ENCODE results near the gene SLC35F4. TPM values are rescaled to one million over a fixed set of nuclear protein-coding genes. Genes with fewer than 3 reads are reported as not detected.

Gene SLC35F4
- total and polyA plus RNA-seq, 10 of the 15 experiments (the other 5 are each of a cell fraction or from before 2014, with no cell fraction given), result 0.06 to 0.30 TPM; not detected in 8

GRCh38 chr14:57578801-57579200 lies 287.1 kb downstream of the SLC35F4 start:
- in situ Hi-C loops (cut with MboI), result no loop called here
- Histone ChIP-seq H3K9ac (ENCODE audit: control insufficient read depth, insufficient read depth, low read length) (no peak overlapping the region), H3K27ac (ENCODE audit: control insufficient read depth, insufficient read depth) (no peak overlapping the region), H3K4me1 (ENCODE audit: control insufficient read depth, insufficient read depth, low read length) (no peaks in the 10 kb centered on the region), H2AFZ (ENCODE audit: control insufficient read depth, low read depth, low read length) (no peak overlapping the region), H3K27me3 (replicated peaks in 1 of 2; ENCODE audit: control insufficient read depth in 2 of 2, insufficient read depth in 2 of 2, low read length in 1 of 2) (no peaks in the 10 kb centered on the region), H3K4me2 (ENCODE audit: control insufficient read depth, insufficient read depth) (no peak overlapping the region), H3K36me3 (ENCODE audit: control insufficient read depth in 2 of 2, insufficient read depth in 2 of 2, low read length in 1 of 2) (no peaks in the 10 kb centered on the region), H4K20me1 (ENCODE audit: control insufficient read depth, insufficient read depth) (no peaks in the 10 kb centered on the region), H3K9me3 (replicated peaks; ENCODE audit: control insufficient read depth, insufficient read depth, low read length) (no peaks in the 10 kb centered on the region), H3K79me2 (ENCODE audit: control insufficient read depth, insufficient read depth, low read length) (no peaks in the 10 kb centered on the region), H3K4me3 (no peak overlapping the region)
- intact Hi-C loops (cut with micrococcal nuclease; ENCODE audit: unreplicated experiment), result loop anchor here (5.0 kb wide), 1 partner anchor 46 kb away; no protein-coding TSS in a partner anchor
- WGBS (ENCODE audit: insufficient coverage, insufficient replicate concordance, low lambda C conversion rate, missing lambda C conversion rate), result 16% methylated on average over 4 of the region's 4 CpGs
- DNase-seq (ENCODE audit: low read depth, low spot score), result no peak
- FAIRE-seq, result no peak
- ChIA-PET CTCF (interaction anchor here (0.6 to 1.7 kb wide), 4 partner anchors 16 to 91 kb away, joined by 3 to 7 read pairs (median 4); no protein-coding TSS in a partner anchor), SMC1A (ENCODE audit: uncharacterized antibody, unreplicated experiment) (interaction anchor here (0.6 to 1.0 kb wide), 2 partner anchors 15 to 45 kb away, joined by 3 to 4 read pairs; no protein-coding TSS in a partner anchor), RAD21 (ENCODE audit: unreplicated experiment) (no interaction called here), POLR2A (no interaction called here)
- ATAC-seq, result no peak
- TF ChIP-seq BCL11A (IDR thresholded peaks at IDR 0.05; ENCODE audit: low read depth, low read length), result no peak
- no peak for TF ChIP-seq NFYA (IDR thresholded peaks at IDR 0.05; ENCODE audit: borderline replicate concordance, low read depth, low read length)
- no peak for TF ChIP-seq RUNX3 (IDR thresholded peaks at IDR 0.05; ENCODE audit: low read length)
- TF ChIP-seq PAX8 (IDR thresholded peaks at IDR 0.05), result no peak
- TF ChIP-seq, protein P1, sequence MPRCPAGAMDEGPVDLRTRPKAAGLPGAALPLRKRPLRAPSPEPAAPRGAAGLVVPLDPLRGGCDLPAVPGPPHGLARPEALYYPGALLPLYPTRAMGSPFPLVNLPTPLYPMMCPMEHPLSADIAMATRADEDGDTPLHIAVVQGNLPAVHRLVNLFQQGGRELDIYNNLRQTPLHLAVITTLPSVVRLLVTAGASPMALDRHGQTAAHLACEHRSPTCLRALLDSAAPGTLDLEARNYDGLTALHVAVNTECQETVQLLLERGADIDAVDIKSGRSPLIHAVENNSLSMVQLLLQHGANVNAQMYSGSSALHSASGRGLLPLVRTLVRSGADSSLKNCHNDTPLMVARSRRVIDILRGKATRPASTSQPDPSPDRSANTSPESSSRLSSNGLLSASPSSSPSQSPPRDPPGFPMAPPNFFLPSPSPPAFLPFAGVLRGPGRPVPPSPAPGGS (IDR thresholded peaks at IDR 0.05; ENCODE audit: borderline replicate concordance, insufficient read depth, low read depth, low read length, poor library complexity, severe bottlenecking), result no peak
- no peak for TF ChIP-seq EP300 (IDR thresholded peaks at IDR 0.05; ENCODE audit: borderline replicate concordance in 1 of 2, control insufficient read depth in 1 of 2, low read depth in 2 of 2, low read length in 2 of 2)
- TF ChIP-seq CREB1 (IDR thresholded peaks at IDR 0.05; ENCODE audit: low read depth), result no peak
- TF ChIP-seq, protein P2, sequence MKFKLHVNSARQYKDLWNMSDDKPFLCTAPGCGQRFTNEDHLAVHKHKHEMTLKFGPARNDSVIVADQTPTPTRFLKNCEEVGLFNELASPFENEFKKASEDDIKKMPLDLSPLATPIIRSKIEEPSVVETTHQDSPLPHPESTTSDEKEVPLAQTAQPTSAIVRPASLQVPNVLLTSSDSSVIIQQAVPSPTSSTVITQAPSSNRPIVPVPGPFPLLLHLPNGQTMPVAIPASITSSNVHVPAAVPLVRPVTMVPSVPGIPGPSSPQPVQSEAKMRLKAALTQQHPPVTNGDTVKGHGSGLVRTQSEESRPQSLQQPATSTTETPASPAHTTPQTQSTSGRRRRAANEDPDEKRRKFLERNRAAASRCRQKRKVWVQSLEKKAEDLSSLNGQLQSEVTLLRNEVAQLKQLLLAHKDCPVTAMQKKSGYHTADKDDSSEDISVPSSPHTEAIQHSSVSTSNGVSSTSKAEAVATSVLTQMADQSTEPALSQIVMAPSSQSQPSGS (IDR thresholded peaks at IDR 0.05; ENCODE audit: low read length), result no peak
- TF ChIP-seq IRF4 (IDR thresholded peaks at IDR 0.05; ENCODE audit: low read depth, low read length), result no peak
- TF ChIP-seq YBX1 (IDR thresholded peaks at IDR 0.05), result no peak
- TF ChIP-seq, protein P3, sequence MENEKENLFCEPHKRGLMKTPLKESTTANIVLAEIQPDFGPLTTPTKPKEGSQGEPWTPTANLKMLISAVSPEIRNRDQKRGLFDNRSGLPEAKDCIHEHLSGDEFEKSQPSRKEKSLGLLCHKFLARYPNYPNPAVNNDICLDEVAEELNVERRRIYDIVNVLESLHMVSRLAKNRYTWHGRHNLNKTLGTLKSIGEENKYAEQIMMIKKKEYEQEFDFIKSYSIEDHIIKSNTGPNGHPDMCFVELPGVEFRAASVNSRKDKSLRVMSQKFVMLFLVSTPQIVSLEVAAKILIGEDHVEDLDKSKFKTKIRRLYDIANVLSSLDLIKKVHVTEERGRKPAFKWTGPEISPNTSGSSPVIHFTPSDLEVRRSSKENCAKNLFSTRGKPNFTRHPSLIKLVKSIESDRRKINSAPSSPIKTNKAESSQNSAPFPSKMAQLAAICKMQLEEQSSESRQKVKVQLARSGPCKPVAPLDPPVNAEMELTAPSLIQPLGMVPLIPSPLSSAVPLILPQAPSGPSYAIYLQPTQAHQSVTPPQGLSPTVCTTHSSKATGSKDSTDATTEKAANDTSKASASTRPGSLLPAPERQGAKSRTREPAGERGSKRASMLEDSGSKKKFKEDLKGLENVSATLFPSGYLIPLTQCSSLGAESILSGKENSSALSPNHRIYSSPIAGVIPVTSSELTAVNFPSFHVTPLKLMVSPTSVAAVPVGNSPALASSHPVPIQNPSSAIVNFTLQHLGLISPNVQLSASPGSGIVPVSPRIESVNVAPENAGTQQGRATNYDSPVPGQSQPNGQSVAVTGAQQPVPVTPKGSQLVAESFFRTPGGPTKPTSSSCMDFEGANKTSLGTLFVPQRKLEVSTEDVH (IDR thresholded peaks at IDR 0.05; ENCODE audit: low read depth, partially characterized antibody), result no peak
- no peak for TF ChIP-seq MXI1 (IDR thresholded peaks at IDR 0.05; ENCODE audit: low read depth, low read length)
- TF ChIP-seq FOS (IDR thresholded peaks at IDR 0.05; ENCODE audit: borderline replicate concordance, extremely low read depth, insufficient read length), result no peak
- no peak for TF ChIP-seq SUZ12 (IDR thresholded peaks at IDR 0.05; ENCODE audit: unreplicated experiment)
- BruUV-seq (replicated peaks), result no TSS peak
